NCI-H526 treated with DMSO at 0.1 percent for 48 hours (cell line): ENCODE results near the gene TMEM127.

Source experiments
- DNase-seq: peaks from one replicate; lab custom pipeline; 2025; lab: John Stamatoyannopoulos, UW

The TMEM127 gene

DNA sequence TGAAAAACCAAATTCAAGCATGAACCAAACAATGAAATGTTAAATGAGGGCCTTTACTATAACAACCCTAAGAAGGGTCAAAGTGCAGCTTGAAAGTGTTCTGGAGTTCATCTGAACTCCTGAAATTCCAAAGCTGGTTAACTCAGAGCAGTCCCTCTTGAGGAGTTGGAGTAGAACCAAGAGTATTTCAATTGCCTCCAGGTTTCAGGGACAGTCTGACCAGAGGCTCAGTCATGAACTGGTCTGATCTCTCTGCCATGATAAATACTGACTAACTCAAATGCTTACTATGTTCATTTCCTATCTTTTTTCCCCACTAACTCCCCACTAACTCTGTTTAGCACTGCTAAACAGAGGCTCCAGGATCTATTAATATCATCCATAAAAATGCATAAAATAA, 59.9 kb downstream of the TMEM127 start:
- DNase-seq = no peak

- no peak for DNase-seq
Measured at GRCh38 chr2:96204836-96205624, 60.8 kb downstream of the TMEM127 start.

- no peak for DNase-seq
Measured at GRCh38 chr2:96203130-96204028, 62.4 kb downstream of the TMEM127 start.

DNA sequence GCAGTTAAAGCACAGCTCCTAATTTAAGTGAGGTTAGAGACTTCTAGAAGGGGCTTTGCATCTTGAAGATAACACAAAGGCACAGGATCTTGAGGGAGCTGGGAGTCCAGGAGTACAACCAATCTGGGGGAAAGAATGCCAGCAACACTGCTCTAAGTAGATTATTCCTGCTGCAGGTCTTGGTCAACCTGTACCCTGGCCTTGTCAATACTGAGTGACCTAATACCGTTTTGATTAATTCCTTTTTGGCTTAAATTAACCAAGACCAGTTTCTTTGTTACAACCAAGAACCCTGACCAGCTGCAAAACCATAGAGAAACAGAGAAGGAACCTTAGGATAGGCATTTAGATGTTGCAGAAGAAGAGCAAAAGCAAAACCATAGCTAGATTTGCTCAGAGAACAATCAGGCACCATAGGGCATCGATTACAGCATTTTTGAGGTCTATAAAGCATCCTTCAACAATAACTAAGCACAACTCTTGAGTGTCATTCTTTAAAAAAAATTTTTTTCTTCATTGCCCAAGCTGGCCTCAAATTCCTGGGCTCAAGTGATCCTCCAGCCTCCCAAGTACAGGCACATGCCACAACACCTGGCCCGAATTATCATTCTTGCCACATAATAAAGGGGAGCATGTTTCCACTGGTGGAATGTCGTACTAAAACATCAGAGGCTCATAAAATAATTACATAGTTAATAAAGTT, 63.5 kb downstream of the TMEM127 start:
- no peak for DNase-seq

DNA sequence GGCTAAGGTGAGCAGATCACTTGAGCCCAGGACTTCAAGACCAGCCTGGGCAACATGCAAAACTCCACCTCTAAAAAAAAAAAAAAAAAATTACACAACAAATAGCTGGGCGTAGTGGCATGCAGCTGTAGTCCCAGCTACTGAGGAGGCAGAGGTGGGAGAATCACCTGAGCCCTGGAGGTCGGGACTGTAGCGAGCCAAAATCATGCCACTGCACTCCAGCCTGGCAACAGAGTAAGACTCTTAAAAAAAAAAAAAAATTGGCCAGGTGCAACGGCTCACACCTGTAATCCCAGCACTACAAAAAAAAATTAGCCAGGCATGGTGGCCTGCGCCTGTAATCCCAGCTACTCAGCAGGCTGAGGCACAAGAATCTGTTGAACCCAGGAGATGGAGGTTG, 64.5 kb downstream of the TMEM127 start:
- DNase-seq = no peak

DNA sequence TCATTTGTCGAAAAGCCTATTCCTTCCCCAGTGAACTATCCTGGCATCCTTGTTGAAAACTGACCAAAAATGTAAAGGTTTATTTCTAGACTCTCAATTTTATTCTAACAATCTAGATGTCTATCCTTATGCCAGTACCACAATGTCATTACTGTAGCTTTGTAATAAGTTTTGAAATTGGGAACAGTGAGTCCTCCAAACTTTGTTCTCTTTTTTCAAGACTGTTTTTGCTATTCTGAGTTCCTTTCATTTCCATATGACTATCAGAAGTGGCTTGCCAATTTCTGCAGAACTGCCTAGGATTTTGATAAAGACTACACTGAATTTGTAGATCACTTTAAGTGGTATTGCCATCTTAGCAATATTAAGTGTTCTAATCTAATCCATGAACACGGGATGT, 66.9 kb downstream of the TMEM127 start:
- DNase-seq = no peak
